GM12872 (cell line): ENCODE measurements around the gene CNOT3.

ENCODE experiments used
- CTCF ChIP-seq: IDR thresholded peaks from 3 replicates; pipeline ENCODE4 v1.5.1; 2011; ENCODE audit warnings: low read depth, mild to moderate bottlenecking, low read length, moderate library complexity; ENCODE audit not compliant: insufficient read depth

CNOT3 gene

GRCh38 chr19:54148158-54148557 is 10.6 kb downstream of the CNOT3 start:
- no peak for TF ChIP-seq CTCF

GRCh38 chr19:54149021-54149812 is 11.7 kb downstream of the CNOT3 start:
- TF ChIP-seq CTCF, result no peak

- TF ChIP-seq CTCF, result no peak
Measured at GRCh38 chr19:54151362-54152035, 13.9 kb downstream of the CNOT3 start.

GRCh38 chr19:54152267-54152666 is 14.7 kb downstream of the CNOT3 start:
- no peak for TF ChIP-seq CTCF

- no peak for TF ChIP-seq CTCF
Measured at GRCh38 chr19:54152878-54153524, 15.4 kb downstream of the CNOT3 start.

GRCh38 chr19:54153731-54154326 is 16.3 kb downstream of the CNOT3 start:
- TF ChIP-seq CTCF, result no peak
